GM21786 (cell line): ENCODE results near the gene MSH6.

Experiments used
- ATAC-seq: cut with Tn5 transposase; IDR thresholded peaks from one replicate; pipeline ENCODE4 v1.9.1; 2021; ENCODE audit not compliant: unreplicated experiment

The MSH6 gene

DNA sequence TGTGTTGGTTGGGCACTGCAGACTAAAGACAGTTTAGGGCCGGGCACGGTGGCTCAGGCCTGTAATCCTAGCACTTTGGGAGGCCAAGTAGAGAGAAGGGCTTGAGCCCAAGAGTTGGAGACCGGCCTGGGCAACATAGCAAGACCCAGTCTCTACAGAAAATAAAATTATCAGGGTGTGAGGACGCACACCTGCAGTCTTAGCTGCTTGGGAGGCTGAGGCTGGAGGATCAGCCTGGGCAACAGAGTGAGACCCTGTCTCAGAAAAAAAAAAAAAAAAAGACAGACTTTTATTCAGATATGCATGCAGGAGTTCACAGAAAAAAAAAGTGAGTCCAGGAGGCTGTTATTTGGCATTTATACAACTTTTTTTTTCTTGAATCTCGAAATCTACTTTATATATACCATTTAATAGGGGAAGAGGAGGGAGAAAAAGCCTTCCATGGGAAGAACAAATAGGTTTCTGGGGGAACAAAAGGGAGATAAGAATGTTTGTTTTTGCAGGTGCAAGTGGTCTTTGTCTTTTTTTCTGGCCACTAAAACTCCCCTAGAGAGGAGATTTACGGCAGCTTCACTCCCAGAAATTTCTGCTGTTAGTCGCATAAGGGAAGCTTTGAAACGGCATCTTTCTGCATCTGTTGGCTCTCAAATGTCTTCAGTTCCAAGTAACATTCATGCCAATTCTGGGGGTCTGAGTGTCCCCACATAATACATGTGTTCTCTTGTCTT, 4.1 kb upstream of the MSH6 start:
- no peak for ATAC-seq

DNA sequence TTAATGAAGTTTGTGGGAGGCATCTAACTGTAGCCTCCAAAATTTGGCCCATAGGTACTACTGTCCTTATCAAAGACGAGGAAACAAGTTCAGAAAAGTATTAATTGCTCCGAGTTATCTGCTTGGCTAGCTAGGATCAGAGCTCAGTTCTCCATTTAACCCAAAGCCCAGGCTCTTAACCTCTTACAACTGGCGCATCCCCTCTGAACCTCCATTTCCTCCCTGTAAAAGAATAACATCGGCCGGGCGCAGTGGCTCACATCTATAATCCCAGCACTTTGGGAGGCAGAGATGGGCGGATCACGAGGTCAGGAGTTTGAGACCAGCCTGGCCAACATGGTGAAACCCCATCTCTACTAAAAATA, 3.5 kb upstream of the MSH6 start:
- no peak for ATAC-seq

DNA sequence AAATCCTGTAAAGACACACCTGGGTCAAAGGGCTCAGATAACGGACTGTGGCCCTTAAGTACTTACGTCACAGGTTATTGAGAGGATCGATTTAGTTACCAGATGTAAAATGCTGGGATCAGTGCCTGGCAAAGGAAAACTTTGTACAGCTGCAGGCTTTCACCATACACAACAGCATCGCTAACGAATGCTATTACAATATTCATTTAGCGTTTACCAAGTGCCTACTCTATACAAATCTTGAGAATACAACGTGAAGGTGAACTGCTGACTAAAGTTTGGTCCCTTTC, 619 bp upstream of the MSH6 start:
- ATAC-seq: no peak

DNA sequence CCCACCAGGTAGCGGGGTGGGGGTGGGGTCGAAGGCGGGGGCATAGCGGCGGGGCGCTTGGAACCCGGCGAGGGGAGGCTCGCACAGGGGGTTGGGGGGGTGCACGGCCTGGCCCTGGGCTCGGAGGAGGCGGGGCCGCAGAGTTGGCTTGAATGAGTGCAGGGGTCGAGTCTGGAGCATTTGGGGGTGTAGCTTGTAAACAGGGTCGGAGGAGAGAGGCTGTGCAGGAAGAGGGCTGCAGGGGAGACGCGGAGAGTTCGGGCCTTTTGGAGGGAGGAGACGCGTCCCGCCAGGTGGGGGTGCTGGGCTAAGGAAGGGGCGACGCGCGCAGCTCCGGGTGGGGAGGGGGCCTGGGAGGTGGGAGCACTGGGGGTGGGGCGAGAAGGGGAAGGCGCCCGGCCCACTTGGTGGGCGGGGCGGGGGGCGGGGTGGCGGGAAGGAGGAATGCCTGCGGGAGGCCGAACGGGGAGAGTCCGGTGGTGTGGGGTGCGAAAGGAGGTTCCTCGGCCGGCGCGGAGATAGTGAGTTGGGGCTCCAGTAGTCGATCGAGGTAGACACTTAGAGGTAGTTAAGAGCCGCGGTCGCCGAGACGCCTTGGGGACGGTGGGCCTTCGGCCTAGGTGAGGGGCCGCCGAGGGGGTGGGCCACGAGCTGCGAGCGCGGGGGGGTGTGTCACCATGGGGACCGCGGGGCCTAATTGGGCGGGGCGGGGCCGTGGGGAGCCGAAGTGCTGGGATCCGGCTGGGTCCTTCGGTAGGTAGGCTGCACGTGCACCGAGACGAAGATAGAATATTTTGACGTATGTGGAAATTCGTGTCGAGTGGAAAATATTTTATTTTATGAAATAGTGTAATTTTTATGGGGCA, 774 bp downstream of the MSH6 start:
- ATAC-seq: peak; percentile 28

DNA sequence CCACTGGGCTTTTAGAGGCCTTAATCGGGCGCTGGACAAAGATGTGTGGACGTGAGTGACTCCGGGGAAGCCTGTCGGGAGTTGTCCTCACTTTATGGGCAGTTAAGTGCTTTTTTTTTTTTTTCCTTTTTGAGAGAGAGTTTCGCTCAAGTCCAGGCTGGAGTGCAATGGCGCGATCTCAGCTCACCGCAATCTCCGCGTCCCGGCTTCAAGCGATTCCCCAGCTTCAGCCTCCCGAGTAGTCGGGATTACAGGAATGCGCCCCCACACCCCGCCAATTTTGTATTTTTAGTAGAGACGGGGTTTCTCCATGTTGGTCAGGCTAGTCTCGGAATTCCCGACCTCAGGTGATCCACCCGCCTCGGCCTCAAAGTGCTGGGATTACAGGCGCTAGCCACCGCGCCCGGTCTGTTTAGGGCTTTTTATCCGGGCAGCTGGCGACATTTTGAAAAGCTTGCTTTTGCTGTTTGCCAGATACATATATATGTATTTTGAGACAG, 1.5 kb downstream of the MSH6 start:
- no peak for ATAC-seq

DNA sequence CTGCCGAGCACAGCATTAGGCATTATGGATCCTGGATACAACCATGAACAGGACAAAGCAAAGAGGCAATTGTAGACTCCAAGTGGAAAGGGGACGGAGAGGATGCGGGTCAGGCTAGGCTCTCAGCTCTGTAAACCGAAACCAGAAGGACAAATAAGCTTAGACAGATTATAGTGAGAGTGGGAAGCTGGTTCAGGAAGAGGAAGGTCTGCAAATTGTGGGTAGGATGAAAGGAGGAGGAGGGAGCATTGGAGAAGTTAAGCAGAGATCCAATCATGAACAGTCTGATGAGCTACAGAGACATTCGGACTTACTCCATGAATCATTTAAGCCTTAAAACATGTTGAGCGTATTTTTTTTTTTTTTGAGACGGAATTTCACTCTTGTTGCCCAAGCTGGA, 3.0 kb downstream of the MSH6 start:
- no peak for ATAC-seq

DNA sequence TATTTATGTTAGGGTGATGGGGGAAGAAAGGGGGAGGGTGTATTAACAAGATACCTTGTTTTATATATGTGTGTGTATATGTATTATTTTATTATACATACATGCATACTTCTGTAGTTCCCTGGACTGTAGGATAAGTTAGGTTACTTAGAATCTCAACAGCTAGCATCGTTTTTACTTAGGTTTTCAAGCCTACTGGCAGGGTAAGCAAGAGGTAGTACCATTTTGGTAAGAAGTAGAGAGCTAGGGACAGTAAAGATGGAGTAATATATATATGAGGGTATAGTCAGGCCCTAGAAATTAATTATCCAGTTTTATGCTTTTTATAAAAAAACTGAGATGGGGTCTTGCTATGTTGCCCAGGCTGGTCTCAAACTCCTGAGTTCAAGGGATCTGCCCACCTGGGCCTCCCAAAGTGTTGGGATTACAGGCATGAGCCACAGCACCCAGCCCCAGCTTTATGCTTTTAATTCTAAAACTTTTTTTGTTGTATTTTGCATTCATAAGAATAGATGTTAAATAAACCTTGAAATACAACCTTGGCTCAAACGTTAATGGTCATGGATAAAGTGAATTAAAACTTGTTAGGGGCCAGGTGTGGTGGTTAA, 13.2 kb downstream of the MSH6 start:
- no peak for ATAC-seq

DNA sequence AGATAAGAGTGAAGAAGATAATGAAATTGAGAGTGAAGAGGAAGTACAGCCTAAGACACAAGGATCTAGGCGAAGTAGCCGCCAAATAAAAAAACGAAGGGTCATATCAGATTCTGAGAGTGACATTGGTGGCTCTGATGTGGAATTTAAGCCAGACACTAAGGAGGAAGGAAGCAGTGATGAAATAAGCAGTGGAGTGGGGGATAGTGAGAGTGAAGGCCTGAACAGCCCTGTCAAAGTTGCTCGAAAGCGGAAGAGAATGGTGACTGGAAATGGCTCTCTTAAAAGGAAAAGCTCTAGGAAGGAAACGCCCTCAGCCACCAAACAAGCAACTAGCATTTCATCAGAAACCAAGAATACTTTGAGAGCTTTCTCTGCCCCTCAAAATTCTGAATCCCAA, 15.7 kb downstream of the MSH6 start:
- ATAC-seq: no peak

DNA sequence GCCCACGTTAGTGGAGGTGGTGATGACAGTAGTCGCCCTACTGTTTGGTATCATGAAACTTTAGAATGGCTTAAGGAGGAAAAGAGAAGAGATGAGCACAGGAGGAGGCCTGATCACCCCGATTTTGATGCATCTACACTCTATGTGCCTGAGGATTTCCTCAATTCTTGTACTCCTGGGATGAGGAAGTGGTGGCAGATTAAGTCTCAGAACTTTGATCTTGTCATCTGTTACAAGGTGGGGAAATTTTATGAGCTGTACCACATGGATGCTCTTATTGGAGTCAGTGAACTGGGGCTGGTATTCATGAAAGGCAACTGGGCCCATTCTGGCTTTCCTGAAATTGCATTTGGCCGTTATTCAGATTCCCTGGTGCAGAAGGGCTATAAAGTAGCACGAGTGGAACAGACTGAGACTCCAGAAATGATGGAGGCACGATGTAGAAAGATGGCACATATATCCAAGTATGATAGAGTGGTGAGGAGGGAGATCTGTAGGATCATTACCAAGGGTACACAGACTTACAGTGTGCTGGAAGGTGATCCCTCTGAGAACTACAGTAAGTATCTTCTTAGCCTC, 16.2 kb downstream of the MSH6 start:
- ATAC-seq: no peak

DNA sequence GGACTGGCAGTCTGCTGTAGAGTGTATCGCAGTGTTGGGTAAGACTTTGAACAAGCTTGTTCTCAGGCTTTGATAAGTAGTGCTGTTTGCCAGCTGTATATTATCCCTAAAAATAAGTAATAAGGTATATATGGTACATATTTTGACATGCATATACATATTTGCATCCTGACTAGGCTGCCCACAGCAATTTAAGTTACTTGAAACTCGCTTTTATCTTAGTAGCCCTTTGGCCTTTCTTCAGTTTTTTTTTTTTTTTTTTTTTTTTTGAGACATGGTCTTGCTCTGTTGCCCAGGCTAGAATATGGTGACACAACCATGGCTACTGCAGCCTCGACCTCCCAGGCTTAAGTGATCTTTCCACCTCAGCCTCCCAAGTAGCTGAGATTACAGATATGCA, 18.2 kb downstream of the MSH6 start:
- ATAC-seq: no peak

DNA sequence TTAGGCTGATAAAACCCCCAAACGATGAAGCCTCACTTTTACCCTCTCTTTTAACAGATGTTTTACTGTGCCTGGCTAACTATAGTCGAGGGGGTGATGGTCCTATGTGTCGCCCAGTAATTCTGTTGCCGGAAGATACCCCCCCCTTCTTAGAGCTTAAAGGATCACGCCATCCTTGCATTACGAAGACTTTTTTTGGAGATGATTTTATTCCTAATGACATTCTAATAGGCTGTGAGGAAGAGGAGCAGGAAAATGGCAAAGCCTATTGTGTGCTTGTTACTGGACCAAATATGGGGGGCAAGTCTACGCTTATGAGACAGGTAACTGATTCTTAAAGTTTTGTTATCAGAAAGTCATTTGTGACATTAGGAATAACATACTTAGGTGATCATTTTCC, 20.4 kb downstream of the MSH6 start:
- ATAC-seq: no peak

DNA sequence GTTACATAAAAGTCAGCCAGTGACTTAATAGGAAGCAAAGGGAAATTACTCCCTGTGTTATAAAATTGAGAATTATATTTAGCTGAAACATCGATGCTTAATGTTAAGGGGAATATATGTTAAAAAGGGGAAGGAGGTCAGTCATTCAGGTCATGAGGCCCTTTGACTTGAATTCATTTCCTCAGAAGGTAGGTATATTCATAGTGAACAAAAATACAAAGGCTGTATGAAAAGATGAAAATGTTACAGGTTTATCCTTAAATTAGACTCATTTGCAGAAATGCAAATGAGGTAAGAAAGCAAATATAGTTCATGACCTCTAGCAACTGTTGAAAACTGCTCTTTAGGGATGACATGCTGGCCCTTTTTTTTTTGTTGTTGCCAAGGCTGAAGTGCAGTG, 20.8 kb downstream of the MSH6 start:
- ATAC-seq: no peak

DNA sequence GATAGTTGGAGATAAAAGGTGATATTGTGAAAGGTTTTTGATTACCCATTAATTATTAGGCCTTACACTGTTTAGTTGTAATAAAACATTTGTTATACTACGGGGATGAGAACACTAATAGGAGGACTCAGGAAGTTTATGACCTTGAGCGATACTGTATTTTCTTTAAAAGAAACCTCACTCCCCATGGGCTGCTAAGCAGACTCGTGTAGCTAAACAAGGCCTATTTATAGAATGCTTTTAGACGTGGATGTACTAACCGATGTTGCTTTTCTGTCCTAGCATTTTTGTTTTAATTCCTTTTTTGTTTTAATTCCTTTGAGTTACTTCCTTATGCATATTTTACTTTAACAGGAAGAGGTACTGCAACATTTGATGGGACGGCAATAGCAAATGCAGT, 22.9 kb downstream of the MSH6 start:
- no peak for ATAC-seq

DNA sequence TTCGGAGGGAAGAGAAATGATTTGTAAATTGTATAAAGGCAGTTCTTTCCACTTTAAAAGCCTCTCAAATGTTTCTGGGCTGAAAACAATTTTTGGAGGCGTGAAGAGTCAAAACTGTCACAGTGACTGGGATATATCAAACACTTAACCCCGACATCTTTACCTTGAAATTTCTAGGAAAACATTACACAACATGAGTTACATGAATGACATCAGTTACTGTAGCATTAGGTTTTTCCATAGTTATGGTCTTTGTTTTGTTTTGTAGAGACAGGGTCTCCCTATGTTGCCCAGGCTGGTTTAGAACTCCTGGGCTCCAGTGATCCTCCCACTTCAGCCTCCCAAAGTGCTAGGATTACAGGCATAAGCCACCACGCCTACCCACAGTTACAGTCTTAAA, 25.7 kb downstream of the MSH6 start:
- ATAC-seq: no peak

DNA sequence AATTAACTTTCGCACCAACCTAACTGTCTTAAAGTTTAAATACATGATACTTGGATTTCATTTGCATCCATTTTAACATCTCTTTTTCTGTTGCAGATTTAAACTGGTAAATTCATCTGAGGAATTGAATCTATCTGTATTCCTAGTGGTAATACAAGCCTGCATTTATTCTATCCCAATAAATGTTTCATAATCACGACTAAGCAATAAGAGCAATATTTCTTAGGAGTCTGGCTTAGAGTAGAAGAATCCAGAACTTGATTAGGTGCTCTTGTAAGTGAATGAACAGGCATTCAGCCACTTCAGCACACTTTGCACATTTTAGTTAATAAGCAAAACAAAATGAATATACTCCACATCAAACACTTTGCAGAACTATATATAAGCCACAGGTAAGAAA, 27.0 kb downstream of the MSH6 start:
- ATAC-seq: no peak

DNA sequence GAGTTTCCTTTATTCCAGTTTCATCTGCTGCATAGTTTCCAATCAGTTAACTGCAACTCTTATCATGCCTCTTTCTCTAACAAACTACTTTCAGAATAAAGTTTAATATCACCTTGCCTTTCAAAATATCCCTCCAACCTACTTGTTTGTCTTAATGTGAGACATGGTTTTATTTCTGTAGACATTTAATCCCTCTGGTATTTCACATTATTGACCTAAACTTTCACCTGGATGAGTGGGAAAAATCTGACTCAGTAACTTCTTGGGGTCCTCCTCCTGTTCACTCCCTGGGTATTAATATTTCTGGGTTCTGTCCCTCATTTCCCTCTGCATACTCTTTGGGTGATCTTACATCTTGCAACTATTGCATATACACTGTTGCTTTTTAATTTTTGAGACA, 27.9 kb downstream of the MSH6 start:
- ATAC-seq: no peak

DNA sequence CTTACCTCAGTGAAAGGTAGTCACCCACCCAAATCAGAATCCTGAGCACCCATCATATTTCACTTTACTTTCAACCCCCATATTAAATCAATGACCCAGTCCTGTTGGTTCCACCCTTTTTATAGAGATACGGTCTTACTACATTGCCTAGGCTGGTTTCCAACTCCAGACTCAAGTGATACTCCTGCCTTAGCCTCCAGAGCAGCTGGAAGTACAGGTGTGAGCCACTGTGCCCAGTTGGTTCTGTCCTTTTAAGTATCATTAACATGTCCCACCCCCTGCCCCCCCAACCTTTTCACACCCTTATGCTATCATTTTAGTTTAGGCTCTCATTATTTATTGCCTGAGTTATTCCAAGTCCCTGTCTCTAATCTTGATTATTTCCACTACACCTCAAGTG, 28.7 kb downstream of the MSH6 start:
- no peak for ATAC-seq

DNA sequence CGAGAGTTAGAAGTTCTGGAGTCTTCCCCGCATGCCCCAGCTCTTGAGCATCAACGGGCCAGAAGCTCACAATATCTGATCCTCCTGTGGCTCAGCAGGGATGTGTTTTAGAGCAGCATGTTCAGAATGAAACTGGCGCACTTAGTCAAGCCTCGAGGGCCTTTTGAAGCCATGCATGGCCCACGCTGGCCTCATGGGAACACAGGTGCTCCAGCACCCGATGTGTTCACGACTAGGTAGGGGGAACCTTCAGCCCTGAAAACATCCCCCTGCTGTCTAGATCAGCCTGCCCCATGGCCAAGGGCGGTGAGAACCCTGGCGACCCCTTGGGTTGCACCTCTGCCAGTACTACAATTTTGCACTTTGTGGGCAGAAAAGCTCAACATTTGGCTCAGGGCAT, 32.8 kb downstream of the MSH6 start:
- ATAC-seq: no peak

DNA sequence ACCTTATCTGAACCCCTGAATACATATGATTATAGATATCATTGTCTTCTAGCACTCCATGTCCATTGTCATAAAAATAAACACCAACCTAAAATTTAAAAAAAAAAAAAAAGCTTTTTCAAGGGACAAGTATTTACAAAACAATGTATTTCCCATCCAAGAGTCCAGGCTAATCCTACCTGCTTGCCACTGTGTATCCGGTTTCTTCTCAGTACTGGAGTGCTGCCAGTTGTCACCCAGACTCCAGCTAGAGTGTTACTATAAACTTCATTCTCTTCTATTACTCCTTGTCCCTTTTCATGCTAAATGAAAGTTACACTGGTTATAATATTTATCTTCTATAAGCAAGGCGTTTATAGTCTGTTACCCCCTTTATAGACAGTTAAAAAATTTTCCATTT, 35.8 kb downstream of the MSH6 start:
- ATAC-seq: no peak

DNA sequence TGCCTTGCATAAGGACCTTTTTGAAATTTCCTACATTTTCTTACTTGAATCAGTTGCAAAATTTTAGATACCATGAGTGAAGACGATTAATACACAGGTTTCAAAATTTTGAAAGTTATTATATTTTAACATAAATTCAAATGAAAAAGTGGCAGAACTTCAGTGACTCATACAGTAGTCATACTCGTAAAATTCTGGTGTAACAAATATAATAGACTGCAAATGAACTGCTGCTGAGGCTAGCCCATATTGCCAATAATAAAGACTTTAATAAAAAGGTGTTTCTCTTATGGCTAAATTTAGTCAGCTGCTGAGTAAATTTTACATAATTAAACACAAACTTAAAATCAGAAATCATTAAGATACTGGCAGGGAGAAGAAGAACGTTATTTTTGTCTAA, 36.9 kb downstream of the MSH6 start:
- no peak for ATAC-seq

DNA sequence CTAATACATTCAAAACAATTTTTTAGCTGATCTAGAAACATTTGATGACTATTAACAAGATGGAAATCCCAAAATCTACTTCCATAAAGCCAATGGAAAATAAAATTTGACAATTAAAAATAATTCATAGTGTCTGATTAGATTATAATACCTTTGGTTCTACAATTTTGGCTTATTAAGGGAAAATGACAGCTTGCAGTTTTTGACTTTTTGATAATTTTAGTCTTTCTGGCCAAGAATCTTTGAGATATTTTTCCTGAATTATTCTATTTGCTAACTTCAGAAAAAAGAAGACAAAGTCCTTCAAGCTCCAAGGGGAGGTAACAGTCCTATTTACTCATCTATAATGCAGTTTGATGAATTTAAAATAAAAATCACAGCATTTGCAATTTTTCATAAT, 39.6 kb downstream of the MSH6 start:
- no peak for ATAC-seq

DNA sequence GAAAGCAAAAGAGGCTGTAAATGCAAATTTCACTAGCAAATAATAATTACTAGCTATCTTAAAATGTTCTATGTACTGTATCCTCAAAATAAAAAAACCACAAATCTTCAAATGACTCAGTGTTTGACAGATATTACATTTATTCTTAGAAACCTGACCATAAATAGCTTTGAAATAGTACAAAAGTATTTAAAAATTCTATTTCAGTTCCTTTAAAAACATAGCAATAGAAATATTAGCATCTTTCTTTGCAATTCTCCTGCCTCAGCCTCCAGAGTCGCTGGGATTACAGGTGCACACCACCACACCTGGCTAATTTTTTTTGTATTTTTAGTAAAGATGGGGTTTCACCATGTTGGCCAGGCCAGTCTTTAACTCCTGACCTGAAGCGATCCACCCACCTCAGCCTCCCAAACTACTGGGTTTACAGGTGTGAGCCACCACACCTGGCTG, 50.6 kb downstream of the MSH6 start:
- ATAC-seq: peak; percentile 84
